ENCODE results near the gene FGF14. TPM values are rescaled to one million over a fixed set of nuclear protein-coding genes. Genes with fewer than 3 reads are reported as not detected.

The FGF14 gene
- total and polyA plus RNA-seq, 2 donors (not counting 1 experiment from before 2014, with no cell fraction given), result under 0.01 TPM; not detected in 1

GRCh38 chr13:102131246-102131645 is 270.6 kb downstream of the FGF14 start:
- Histone ChIP-seq H3K4me3 (ENCODE audit: control extremely low read depth in 1 of 5, extremely low read depth in 1 of 5, insufficient read depth in 1 of 5, low read depth in 2 of 5, low read length in 4 of 5) (no peak overlapping the region), H3K79me2 (ENCODE audit: control insufficient read depth, insufficient read depth, low read length) (no peaks in the 10 kb centered on the region), H3K27ac (ENCODE audit: low read length in 2 of 2) (no peak overlapping the region), H4K20me1 (ENCODE audit: control insufficient read depth, insufficient read depth, low read length, poor library complexity, severe bottlenecking) (no peaks in the 10 kb centered on the region), H3K27me3 (replicated peaks in 1 of 4; ENCODE audit: control extremely low read depth in 1 of 4, control insufficient read depth in 3 of 4, insufficient read depth in 4 of 4, low read length in 3 of 4) (no peaks in the 10 kb centered on the region), H2AFZ (ENCODE audit: insufficient read depth, low read depth, low read length, poor library complexity, severe bottlenecking) (no peak overlapping the region), H3K36me3 (replicated peaks in 1 of 2; ENCODE audit: control extremely low read depth in 1 of 2, control insufficient read depth in 1 of 2, extremely low read depth in 1 of 2, insufficient read depth in 2 of 2, low read length in 1 of 2) (no peaks in the 10 kb centered on the region), H3K4me1 (ENCODE audit: control insufficient read depth in 2 of 2, insufficient read depth in 2 of 2, low read length in 2 of 2) (no peaks in the 10 kb centered on the region), H3K4me2 (replicated peaks; ENCODE audit: low read depth, low read length, poor library complexity, severe bottlenecking) (no peak overlapping the region), H3K9ac (ENCODE audit: low read length) (no peak overlapping the region), H3K9me3 (ENCODE audit: control extremely low read depth in 1 of 3, control insufficient read depth in 2 of 3, insufficient read depth in 1 of 3, low read length in 2 of 3) (no peaks in the 10 kb centered on the region)
- H3K4me1 Mint-ChIP-seq, result no peaks in the 10 kb centered on the region
- WGBS (ENCODE audit: insufficient coverage), result no CpG with 5 or more reads among the region's 2 CpGs
- CTCF ChIA-PET, result no interaction called here
- ATAC-seq (ENCODE audit: low read depth) (no peak), DNase-seq (no peak)
- H3K4me3 Mint-ChIP-seq, result no peak overlapping the region
- no peaks in the 10 kb centered on the region for H3K27me3 Mint-ChIP-seq
- POLR2A ChIA-PET, result no interaction called here
- TF ChIP-seq CTCF (IDR thresholded peaks at IDR 0.05) (no peak), EZH2 (IDR thresholded peaks at IDR 0.05; ENCODE audit: borderline replicate concordance, insufficient read depth, low read depth, low read length, poor library complexity, severe bottlenecking) (no peak)
- H3K27ac Mint-ChIP-seq, result no peak overlapping the region
- no peaks in the 10 kb centered on the region for H3K9me3 Mint-ChIP-seq (ENCODE audit: insufficient read depth)
- intact Hi-C loops (cut with micrococcal nuclease), result no loop called here

GRCh38 chr13:102128216-102128810 is 273.5 kb downstream of the FGF14 start:
- DNase-seq, result no peak
- Histone ChIP-seq H3K79me2 (ENCODE audit: control insufficient read depth, insufficient read depth, low read length) (no peaks in the 10 kb centered on the region), H3K27ac (ENCODE audit: low read length in 2 of 2) (no peak overlapping the region), H3K9ac (ENCODE audit: low read length) (no peak overlapping the region), H3K4me1 (ENCODE audit: control insufficient read depth in 2 of 2, insufficient read depth in 2 of 2, low read length in 2 of 2) (no peaks in the 10 kb centered on the region), H3K4me3 (ENCODE audit: control extremely low read depth in 1 of 5, extremely low read depth in 1 of 5, insufficient read depth in 1 of 5, low read depth in 2 of 5, low read length in 4 of 5) (no peak overlapping the region), H3K27me3 (replicated peaks in 1 of 4; ENCODE audit: control extremely low read depth in 1 of 4, control insufficient read depth in 3 of 4, insufficient read depth in 4 of 4, low read length in 3 of 4) (no peaks in the 10 kb centered on the region), H3K36me3 (replicated peaks in 1 of 2; ENCODE audit: control extremely low read depth in 1 of 2, control insufficient read depth in 1 of 2, extremely low read depth in 1 of 2, insufficient read depth in 2 of 2, low read length in 1 of 2) (no peaks in the 10 kb centered on the region), H3K9me3 (ENCODE audit: control extremely low read depth in 1 of 3, control insufficient read depth in 2 of 3, insufficient read depth in 1 of 3, low read length in 2 of 3) (no peaks in the 10 kb centered on the region), H2AFZ (ENCODE audit: insufficient read depth, low read depth, low read length, poor library complexity, severe bottlenecking) (no peak overlapping the region), H4K20me1 (ENCODE audit: control insufficient read depth, insufficient read depth, low read length, poor library complexity, severe bottlenecking) (no peaks in the 10 kb centered on the region), H3K4me2 (replicated peaks; ENCODE audit: low read depth, low read length, poor library complexity, severe bottlenecking) (no peak overlapping the region)
- CTCF ChIA-PET, result no interaction called here
- POLR2A ChIA-PET, result no interaction called here
- no peak overlapping the region for H3K27ac Mint-ChIP-seq
- no peaks in the 10 kb centered on the region for H3K27me3 Mint-ChIP-seq
- ATAC-seq (ENCODE audit: low read depth), result no peak
- no peaks in the 10 kb centered on the region for H3K4me1 Mint-ChIP-seq
- WGBS (ENCODE audit: insufficient coverage), result 27% methylated on average over 1 of the region's 4 CpGs
- H3K9me3 Mint-ChIP-seq (ENCODE audit: insufficient read depth), result no peaks in the 10 kb centered on the region
- TF ChIP-seq EZH2 (IDR thresholded peaks at IDR 0.05; ENCODE audit: borderline replicate concordance, insufficient read depth, low read depth, low read length, poor library complexity, severe bottlenecking) (no peak), CTCF (IDR thresholded peaks at IDR 0.05) (no peak)
- H3K4me3 Mint-ChIP-seq, result no peak overlapping the region
- intact Hi-C loops (cut with micrococcal nuclease), result no loop called here

All from B cell (primary cell).